Measurements from ENCODE around the gene RGPD8.
"Not testable (repeated sequence)": the region's sequence is repeated elsewhere in the genome, so short reads cannot be mapped to it uniquely, and the experiment has no call there.

RGPD8 gene

GRCh38 chr2:112435716-112436431, 2.4 kb upstream of the RGPD8 start:
- not testable (repeated sequence) for DNase-seq

DNA sequence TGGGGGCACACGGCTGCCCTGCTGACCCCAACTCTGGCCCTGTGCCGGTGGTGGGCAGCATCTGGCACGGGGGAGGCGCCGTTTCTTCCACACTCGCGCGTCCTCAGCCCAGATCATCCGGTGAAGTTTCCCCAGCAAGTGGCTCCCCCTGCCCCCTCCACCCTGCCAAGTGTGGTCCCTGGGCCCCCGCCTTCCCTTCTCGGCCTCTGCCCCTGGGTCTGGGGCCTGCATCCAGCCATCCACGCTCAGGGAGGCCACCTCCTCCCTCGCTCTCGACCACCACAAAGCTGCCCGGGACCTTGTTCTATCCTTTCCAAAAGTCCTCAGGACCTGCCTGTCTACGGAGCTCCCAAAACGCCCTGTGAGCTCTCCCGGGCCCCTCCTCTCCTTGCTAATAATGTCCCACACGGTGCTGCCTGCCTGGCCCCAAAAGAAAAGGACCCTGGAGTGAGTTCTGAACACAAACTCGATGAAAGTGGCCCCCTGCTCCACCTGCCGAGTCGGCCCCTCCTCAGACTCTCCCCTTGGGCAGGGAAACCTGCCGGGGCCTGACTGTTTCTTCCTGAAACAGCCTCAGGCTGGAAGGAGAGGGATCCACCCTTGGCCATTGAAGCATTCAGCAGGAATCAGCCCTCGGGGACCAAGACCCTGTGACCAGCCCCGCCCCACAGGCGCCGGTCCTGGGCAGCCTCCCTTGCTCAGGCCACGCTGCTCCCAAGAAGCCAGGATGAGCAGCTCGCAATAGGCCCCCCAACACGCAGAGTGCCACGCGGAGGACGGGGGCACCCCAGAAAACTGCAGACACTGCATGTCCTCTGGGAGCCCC, 1.7 kb upstream of the RGPD8 start:
- DNase-seq, result not testable (repeated sequence)

- DNase-seq, result no peak
These were observed 686 bp upstream of the RGPD8 start for GRCh38 chr2:112433932-112434730.

DNA sequence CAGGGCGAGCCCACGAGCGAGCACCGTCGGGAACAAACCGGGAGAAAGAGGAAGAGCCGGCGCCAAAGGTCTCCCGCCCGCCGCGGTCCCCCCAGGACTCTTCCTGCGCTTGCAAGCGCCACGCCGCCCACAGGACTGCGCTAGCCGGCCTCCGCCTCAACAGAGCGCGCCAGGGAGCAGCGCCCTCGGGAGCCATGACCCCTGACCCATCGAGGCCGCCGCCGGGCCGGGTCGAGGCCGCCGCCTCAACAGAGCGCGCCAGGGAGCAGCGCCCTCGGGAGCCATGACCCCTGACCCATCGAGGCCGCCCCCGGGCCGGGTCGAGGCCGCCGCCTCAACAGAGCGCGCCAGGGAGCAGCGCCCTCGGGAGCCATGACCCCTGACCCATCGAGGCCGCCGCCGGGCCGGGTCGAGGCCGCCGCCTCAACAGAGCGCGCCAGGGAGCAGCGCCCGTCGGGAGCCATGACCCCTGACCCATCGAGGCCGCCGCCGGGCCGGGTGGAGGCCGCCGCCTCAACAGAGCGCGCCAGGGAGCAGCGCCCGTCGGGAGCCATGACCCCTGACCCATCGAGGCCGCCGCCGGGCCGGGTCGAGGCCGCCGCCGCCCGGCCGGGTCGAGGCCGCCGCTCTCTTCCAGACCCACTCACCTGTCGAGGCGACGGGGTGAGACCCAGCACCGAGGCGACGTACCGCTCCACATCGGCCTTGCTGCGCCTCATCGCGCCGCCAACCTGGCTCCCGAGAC, 538 bp downstream of the RGPD8 start:
- DNase-seq, result not testable (repeated sequence)

DNA sequence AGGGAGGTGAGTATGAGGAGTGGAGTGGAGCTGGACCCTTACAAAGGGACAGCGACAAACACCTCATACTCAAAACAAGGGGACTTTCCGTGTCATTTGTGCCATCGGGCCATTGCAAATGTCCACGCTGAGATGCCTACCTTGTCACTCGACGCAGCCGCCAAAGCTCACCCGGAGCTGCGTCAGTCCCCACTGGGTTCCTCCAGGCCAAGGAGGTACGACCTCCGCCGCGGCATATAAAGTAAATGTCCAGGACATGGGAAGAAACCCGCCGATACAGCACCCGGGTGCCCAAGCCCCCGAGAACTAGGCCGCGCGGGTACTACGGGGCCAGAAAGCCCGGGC, 1.1 kb downstream of the RGPD8 start:
- not testable (repeated sequence) for DNase-seq

DNA sequence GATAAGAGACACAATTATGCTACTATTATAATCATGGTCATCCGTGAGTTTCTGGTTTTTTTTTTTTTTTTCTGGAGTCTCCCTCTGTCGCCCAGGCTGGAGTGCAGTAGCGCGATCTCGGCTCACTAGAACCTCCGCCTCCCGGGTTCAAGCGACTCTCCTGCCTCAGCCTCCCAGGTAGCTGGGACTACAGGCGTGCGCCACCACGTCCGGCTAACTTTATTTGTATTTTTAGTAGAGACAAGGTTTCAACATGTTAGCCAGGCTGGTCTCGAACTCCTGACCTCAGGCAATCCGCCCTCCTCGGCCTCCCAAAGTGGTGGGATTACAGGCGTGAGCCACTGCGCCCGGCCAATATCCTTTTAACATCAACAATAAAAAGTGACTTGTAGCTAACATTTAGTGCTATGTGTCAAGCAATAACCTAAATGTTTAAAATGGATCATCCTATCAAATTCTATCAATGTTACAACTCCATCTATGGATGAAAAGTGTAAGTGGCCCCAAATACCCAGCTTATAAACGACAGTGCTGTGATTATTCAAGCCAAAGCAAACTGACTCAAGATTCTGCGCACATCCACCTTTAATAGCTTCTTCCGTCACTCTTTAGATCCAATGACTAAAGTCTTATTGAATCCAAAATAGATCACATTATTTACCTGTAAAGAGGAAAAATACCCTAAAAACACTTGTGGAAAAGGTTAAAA, 1.7 kb downstream of the RGPD8 start:
- not testable (repeated sequence) for DNase-seq

DNA sequence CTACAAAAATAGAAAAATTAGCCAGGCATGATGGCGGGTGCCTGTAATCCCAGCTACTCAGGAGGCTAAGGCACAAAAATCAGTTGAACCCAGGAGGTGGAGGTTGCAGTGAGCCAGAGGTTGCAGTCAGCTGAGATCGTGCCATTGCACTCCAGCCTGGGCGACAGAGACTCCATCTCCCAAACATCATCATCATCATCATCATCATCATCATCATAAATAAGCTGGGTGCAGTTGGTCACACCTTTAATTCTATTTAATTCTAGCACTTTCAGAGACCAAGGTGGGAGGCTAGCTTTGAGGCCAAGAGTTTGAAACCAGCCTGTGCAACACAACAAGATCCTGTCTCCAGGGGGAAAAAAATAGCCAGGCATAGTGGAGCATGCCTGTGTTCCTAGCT, 8.9 kb downstream of the RGPD8 start:
- not testable (repeated sequence) for DNase-seq

DNA sequence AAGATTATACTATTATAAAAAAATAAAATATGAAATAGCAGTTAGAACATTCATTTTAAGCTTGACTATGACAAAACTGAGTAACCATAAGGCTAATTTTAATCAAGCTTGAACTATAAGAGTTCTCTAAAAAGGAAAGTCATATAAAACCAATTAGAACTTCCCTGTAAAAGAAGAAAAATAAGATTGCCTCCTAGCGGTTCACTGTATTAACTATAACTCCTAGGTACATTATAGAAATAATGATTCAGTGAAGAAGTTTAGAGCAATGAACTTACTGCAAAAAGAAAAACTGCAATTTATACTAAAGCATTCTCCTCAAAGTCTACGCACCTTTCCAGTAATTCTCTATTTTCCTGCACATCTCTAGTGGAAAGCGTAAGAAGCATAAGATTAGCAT, 16.6 kb downstream of the RGPD8 start:
- DNase-seq, result not testable (repeated sequence)

- not testable (repeated sequence) for DNase-seq
These were observed 73.4 kb downstream of the RGPD8 start for GRCh38 chr2:112360055-112360454.

- not testable (repeated sequence) for DNase-seq
These were observed 79.1 kb downstream of the RGPD8 start for GRCh38 chr2:112354335-112354734.

DNA sequence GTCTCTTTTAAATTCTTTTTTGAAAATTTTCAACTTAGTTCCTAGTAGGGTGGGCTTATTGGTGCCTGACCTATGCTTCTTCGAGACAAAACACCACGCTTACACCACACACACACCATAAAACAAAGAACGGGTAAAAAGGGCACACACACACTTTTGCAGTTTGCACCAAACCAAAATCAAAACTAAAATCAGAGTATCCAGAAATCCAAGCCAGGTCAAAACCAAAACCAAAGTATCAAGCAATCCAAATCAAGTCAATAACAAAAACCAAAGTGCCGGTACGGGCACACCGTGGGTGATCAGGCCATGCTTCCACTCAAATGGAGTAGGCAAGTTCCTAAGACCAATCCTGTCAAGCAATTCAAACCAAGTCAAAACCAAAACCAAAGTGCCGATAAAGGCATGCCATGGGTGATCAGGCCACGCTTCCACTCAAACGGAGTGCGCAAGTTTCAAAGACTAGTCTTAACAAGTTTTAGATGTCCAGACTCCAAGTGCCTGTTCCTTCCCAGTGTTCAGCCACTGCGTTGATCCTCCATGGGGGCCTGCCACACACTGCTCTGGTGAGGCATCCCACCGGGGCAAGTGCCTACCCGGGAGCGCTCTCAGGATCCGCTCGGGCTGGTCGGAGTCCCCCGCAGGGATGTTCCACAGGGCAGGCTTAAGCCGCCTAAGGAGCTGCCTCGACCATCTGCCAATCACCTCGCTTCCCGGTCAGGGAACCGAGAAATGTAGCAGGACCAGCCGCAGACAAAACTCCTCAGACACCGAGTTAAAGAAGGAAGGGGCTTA, 80.4 kb downstream of the RGPD8 start:
- not testable (repeated sequence) for DNase-seq

DNA sequence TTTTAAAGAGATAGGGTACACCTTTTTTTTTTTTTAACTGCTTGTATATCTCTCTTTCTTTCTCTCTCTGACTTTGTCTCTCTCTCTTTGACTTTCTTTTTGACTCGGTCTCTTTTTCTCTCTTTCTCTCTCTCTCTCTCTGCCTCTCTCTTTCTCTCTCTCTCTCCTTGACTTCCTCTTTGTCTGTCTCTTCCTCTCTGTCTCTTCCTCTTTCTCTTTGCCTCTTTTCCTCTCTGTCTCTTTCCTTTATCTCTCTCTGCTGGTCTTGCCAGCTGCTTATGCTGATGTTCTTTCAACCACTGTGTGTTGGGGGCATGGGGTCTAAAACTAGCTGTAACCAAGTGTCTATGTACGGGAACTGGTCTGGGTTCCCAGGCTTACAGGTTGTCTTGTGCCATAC, 81.2 kb downstream of the RGPD8 start:
- not testable (repeated sequence) for DNase-seq

DNA sequence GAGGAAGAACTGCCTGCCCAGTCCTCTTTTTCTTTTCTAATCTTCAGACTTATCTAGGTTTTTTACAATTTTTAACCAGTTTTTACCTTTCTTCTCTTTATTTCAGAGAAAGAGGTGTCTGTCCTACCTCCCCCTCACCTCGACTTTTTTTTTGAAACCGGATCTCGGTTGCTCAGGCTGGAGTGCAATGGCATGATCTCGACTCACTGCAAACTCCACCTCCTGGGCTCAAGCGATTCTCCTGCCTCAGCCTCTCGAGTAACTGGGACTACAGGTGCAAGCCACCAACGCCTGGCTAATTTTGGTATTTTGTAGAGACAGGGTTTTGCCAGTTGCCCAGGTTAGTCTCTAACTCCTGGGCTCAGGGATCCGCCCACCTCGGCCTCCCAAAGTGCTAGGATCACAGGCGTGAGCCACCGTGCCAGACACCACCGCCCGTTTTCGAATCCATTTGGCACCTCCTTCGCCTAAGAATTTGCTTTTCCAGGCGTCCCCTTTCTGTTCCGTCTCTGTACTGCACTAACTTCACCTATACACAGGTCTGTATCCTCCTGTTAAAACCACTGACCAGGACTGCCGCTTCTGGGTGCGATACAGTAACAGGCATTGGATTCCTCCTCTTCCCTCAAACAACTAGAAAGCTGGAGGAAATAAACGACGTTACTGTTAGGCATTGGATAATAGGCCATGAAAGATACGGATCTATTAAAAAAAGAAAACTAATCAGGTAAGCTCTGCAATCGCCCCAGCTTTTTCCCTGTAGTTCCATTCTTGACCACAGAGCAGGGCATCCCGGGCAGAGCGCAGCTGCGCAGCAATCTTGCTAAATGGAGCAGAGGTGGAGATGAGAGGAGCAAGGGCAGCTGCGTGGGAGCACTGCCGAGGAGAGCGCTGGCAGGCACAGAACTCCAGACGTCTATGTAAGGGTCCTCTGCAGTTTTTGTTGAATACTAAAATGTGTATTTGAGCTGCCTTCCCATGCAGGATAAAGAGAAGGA, 88.1 kb downstream of the RGPD8 start:
- DNase-seq, result no peak

DNA sequence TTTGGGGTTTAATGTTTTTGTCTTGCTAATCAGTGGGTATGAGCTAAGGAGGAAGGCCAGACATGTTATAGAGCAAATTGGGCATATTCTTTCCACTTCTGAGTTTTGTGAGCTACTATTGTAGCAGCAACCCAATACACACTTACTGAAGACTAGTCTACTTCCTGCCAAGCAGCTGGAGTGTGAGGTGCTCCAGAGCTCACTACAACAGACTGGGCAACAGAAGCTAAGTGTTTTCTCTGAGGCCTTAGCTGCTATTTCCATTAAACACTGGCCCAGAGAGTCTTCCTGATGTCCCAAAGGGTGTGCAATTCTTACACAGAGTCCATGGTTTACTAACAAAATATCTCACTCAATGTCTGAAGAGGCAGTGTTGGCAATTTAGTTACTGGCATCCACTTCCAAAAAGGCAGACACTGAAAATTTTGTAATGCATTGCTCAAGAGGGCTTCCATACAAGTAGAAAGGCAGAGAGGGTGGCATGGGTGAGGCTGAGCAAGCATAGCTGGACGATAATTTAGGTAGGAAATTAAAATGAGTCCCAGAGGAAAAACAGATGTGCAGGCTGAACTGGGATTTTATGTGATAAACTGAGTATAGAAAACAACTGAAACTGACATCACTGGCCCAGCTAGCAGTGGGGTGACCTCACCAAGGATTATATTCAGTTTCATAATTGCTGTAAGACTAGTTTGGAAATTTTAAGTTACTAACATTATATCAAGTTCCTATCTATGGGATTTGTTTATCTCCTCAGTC, 89.4 kb downstream of the RGPD8 start:
- no peak for DNase-seq

- no peak for DNase-seq
These were observed 91.3 kb downstream of the RGPD8 start for GRCh38 chr2:112342067-112342550.

DNA sequence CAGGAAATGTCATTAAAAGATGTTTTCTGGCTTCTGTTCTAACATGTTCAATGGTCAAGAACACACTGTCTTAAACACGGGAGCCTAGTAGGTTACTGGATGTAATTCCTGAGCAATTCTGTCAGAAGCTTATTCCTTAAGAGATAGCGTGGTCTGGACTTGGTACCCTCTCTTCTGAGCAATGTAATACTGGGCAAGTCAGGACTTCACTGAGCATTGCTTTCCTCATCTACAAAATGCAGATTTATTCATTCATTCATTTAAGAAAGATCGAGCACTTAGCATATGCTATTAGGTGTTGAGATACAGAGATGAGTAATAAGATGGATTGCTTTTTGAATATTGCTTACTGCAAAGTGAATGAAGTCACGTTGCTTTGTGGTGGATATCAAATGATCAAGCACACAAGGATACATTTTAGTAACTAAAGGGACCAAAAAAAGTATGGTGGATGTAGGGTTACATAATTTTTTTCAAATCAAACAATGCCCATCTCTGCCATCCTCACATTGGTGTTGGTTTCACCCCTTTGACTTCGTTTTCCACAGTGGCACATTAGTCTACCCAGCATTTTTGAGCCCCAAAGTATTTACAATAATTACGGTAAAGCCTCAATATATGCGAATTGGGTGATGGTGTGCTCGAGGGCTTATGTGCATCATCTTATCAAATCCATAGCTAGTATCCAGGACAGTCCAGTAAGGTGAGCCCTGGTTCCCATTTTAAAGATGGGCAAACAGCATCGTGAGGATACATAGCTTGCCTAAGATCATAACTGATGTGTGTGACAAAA, 92.8 kb downstream of the RGPD8 start:
- DNase-seq, result no peak

GRCh38 chr2:112339986-112340385, 93.5 kb downstream of the RGPD8 start:
- DNase-seq, result no peak

Data from anterior cingulate cortex (tissue), 58 donors.